Jurkat, Clone E6-1 (cell line): ENCODE measurements around the gene EPO.

ENCODE experiments used
- DNase-seq: peaks from one replicate; pipeline ENCODE4 v3.0.0-alpha.2; 2011; ENCODE audit warnings: low read depth, low spot score
- H3K4me3 ChIP-seq: 2 replicates; pipeline ENCODE4 v1.5.1; 2011; ENCODE audit warnings: mild to moderate bottlenecking, low read length, control low read depth, moderate library complexity

Gene EPO

GRCh38 chr7:100682228-100682741 lies 38.0 kb upstream of the EPO start:
- DNase-seq: no peak
- no peak overlapping the region for H3K4me3 ChIP-seq

GRCh38 chr7:100682991-100683658 lies 37.1 kb upstream of the EPO start:
- no peak overlapping the region for H3K4me3 ChIP-seq
- DNase-seq: no peak

GRCh38 chr7:100683659-100684533 lies 36.4 kb upstream of the EPO start:
- H3K4me3 ChIP-seq: no peak overlapping the region
- no peak for DNase-seq

GRCh38 chr7:100684534-100685042 lies 35.7 kb upstream of the EPO start:
- DNase-seq: no peak

GRCh38 chr7:100685049-100685605 lies 35.1 kb upstream of the EPO start:
- H3K4me3 ChIP-seq: no peak overlapping the region
- DNase-seq: no peak

More at GRCh38 chr7:100684534-100685042, 35.7 kb upstream of the EPO start:
- H3K4me3 ChIP-seq: no peak overlapping the region

GRCh38 chr7:100685631-100686145 lies 34.6 kb upstream of the EPO start:
- no peak for DNase-seq
- no peak overlapping the region for H3K4me3 ChIP-seq

GRCh38 chr7:100686201-100686821 lies 34.0 kb upstream of the EPO start:
- DNase-seq: no peak
- H3K4me3 ChIP-seq: no peak overlapping the region

- H3K4me3 ChIP-seq: no peak overlapping the region
- no peak for DNase-seq
Observed at GRCh38 chr7:100686822-100687211, 33.5 kb upstream of the EPO start.

GRCh38 chr7:100687261-100687660 lies 33.0 kb upstream of the EPO start:
- H3K4me3 ChIP-seq: no peak overlapping the region
- no peak for DNase-seq

- no peak overlapping the region for H3K4me3 ChIP-seq
- no peak for DNase-seq
Observed at GRCh38 chr7:100687751-100688300, 32.4 kb upstream of the EPO start.

- H3K4me3 ChIP-seq: no peak overlapping the region
- no peak for DNase-seq
Observed at GRCh38 chr7:100688326-100688860, 31.9 kb upstream of the EPO start.

- H3K4me3 ChIP-seq: no peak overlapping the region
- DNase-seq: no peak
Observed at GRCh38 chr7:100689230-100690135, 30.8 kb upstream of the EPO start.

GRCh38 chr7:100691676-100692577 lies 28.3 kb upstream of the EPO start:
- peak; percentile 68 for DNase-seq
- peak overlapping the region; percentile 91 for H3K4me3 ChIP-seq

GRCh38 chr7:100692578-100692961 lies 27.7 kb upstream of the EPO start:
- peak overlapping the region; percentile 91 for H3K4me3 ChIP-seq
- no peak for DNase-seq

GRCh38 chr7:100693312-100694097 lies 26.8 kb upstream of the EPO start:
- DNase-seq: no peak
- peak overlapping the region; percentile 91 for H3K4me3 ChIP-seq
